ENCODE measurements around the gene CFAP100. TPM values are rescaled to one million over a fixed set of nuclear protein-coding genes. Genes with fewer than 3 reads are reported as not detected.

The CFAP100 gene
- polyA plus RNA-seq, 1 experiment: not detected

DNA sequence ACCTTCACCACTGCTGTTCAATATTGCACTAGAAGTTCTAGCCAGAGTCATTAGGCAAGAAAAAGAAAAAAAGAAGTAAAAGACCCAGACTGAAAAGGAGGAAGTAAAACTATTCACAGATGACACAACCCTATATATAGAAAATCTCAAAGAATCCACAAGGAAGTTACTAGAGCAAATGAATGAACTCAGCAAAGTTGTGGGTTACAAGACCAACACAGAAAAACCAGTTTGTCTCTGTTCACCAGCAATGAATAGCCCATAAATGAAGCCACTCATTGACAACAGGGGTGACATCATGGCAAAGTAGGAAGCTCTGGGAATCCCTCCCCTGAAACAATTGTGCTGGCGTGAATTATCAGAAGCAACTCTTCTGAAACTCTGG is 4.6 kb downstream of the CFAP100 start:
- CTCF ChIA-PET: interaction anchor here (0.6 kb wide), 1 partner anchor 153 kb away, joined by 5 read pairs; no protein-coding TSS in a partner anchor
- POLR2A ChIA-PET: no interaction called here
- Histone ChIP-seq H3K9me3 (ENCODE audit: control insufficient read depth, insufficient read depth, low read length) (no peaks in the 10 kb centered on the region; the same call in 1 of the 2 replicates), H3K27me3 (ENCODE audit: control insufficient read depth, insufficient read depth, low read length) (peaks cover 24% of the 10 kb centered on the region), H3K27ac (ENCODE audit: low read depth, low read length) (no peak overlapping the region), H3K4me3 (ENCODE audit: low read depth, low read length) (no peak overlapping the region)
- TF ChIP-seq, protein P1, sequence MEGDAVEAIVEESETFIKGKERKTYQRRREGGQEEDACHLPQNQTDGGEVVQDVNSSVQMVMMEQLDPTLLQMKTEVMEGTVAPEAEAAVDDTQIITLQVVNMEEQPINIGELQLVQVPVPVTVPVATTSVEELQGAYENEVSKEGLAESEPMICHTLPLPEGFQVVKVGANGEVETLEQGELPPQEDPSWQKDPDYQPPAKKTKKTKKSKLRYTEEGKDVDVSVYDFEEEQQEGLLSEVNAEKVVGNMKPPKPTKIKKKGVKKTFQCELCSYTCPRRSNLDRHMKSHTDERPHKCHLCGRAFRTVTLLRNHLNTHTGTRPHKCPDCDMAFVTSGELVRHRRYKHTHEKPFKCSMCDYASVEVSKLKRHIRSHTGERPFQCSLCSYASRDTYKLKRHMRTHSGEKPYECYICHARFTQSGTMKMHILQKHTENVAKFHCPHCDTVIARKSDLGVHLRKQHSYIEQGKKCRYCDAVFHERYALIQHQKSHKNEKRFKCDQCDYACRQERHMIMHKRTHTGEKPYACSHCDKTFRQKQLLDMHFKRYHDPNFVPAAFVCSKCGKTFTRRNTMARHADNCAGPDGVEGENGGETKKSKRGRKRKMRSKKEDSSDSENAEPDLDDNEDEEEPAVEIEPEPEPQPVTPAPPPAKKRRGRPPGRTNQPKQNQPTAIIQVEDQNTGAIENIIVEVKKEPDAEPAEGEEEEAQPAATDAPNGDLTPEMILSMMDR (IDR thresholded peaks at IDR 0.05; ENCODE audit: low read depth, low read length): no peak
- DNase-seq (ENCODE audit: low read depth, low spot score): no peak

GRCh38 chr3:126399756-126400155 is 5.0 kb downstream of the CFAP100 start:
- CTCF ChIA-PET: interaction anchor here (0.6 kb wide), 1 partner anchor 154 kb away, joined by 5 read pairs; no protein-coding TSS in a partner anchor
- DNase-seq (ENCODE audit: low read depth, low spot score): no peak
- Histone ChIP-seq H3K4me3 (ENCODE audit: low read depth, low read length) (no peak overlapping the region), H3K9me3 (ENCODE audit: control insufficient read depth, insufficient read depth, low read length) (no peaks in the 10 kb centered on the region; the same call in 1 of the 2 replicates), H3K27ac (ENCODE audit: low read depth, low read length) (no peak overlapping the region), H3K27me3 (ENCODE audit: control insufficient read depth, insufficient read depth, low read length) (peaks cover 25% of the 10 kb centered on the region)
- TF ChIP-seq, protein P1 (IDR thresholded peaks at IDR 0.05; ENCODE audit: low read depth, low read length): no peak
- POLR2A ChIA-PET: no interaction called here

GRCh38 chr3:126401611-126402160 is 7.0 kb downstream of the CFAP100 start:
- CTCF ChIA-PET: no interaction called here
- no peak overlapping the region for H3K4me3 ChIP-seq (ENCODE audit: low read depth, low read length)
- TF ChIP-seq, protein P1 (IDR thresholded peaks at IDR 0.05; ENCODE audit: low read depth, low read length): no peak
- no peak overlapping the region for H3K27ac ChIP-seq (ENCODE audit: low read depth, low read length)
- peaks cover 14% of the 10 kb centered on the region for H3K27me3 ChIP-seq (ENCODE audit: control insufficient read depth, insufficient read depth, low read length)
- no peaks in the 10 kb centered on the region for H3K9me3 ChIP-seq (ENCODE audit: control insufficient read depth, insufficient read depth, low read length)
- POLR2A ChIA-PET: no interaction called here
- no peak for DNase-seq (ENCODE audit: low read depth, low spot score)

DNA sequence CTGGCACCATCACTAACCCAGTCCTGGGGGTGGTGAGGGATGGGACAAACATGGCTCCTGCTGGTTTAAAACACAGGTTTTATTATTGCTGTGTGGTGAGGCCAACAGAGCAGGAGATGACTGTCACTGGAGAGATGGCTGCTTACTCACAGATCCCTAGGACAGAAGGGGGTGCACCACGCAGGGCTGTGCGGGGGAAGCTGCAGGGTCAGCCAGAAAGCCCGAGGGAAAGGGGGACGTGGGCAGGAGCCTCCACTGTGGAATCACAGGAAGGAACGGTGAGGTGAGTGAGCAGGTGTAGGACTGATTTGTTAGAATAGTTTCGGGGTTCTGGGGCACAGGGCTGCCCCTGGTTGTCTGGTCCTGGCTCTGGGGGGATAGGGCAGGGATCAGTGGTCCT is 7.5 kb downstream of the CFAP100 start:
- CTCF ChIA-PET: no interaction called here
- POLR2A ChIA-PET: no interaction called here
- Histone ChIP-seq H3K4me3 (ENCODE audit: low read depth, low read length) (no peak overlapping the region), H3K27ac (ENCODE audit: low read depth, low read length) (no peak overlapping the region), H3K9me3 (ENCODE audit: control insufficient read depth, insufficient read depth, low read length) (no peaks in the 10 kb centered on the region), H3K27me3 (ENCODE audit: control insufficient read depth, insufficient read depth, low read length) (peaks cover 12% of the 10 kb centered on the region)
- no peak for DNase-seq (ENCODE audit: low read depth, low spot score)
- TF ChIP-seq, protein P1 (IDR thresholded peaks at IDR 0.05; ENCODE audit: low read depth, low read length): no peak

DNA sequence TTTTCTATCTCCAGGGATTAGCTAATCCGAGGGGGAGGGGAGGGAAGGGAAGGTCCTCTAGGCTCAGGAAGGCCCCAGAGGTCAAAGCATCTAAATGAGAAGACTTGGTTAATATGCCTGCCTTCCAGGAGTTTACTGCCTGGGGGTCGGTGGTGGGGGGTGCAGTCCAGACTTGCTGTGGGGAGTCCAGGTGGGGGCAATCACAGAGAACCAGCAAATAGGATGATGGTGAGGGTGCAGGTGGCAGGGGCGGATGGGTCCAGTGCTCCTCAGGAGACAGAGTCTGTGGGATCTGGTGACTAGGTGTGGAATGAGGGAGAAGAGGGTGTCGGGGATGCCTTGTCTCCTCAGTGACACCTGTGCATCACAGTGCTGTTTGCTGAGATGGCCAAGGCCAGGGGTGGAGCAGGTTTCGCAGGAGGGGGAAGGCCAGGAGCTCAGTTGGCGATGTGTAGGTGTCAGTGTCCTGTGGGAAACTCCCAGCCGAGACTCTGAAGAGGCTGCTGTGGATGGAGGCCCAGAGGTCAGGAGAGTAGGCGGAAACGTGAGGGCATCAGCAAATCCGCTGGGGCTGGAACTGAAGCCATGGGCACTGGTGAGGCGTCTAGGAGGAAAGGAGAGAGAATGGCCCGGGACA is 8.1 kb downstream of the CFAP100 start:
- no peak overlapping the region for H3K27ac ChIP-seq (ENCODE audit: low read depth, low read length)
- ChIA-PET CTCF (no interaction called here), POLR2A (no interaction called here)
- TF ChIP-seq, protein P1 (IDR thresholded peaks at IDR 0.05; ENCODE audit: low read depth, low read length): no peak
- no peaks in the 10 kb centered on the region for H3K9me3 ChIP-seq (ENCODE audit: control insufficient read depth, insufficient read depth, low read length)
- no peak overlapping the region for H3K4me3 ChIP-seq (ENCODE audit: low read depth, low read length)
- DNase-seq (ENCODE audit: low read depth, low spot score): no peak
- H3K27me3 ChIP-seq (ENCODE audit: control insufficient read depth, insufficient read depth, low read length): peaks cover 15% of the 10 kb centered on the region

Measured in AG04450 (cell line).